GM23338 (cell line): ENCODE measurements around the gene HSPA1A. TPM values are rescaled to one million over a fixed set of nuclear protein-coding genes. Genes with fewer than 3 reads are reported as not detected.

ENCODE experiments used
- ATAC-seq: fragments of 200-7000 bp; cut with Tn5 transposase; 3 replicates; pipeline ENCODE4 v1.9.1; 2020
- DNase-seq: peaks from one replicate; pipeline ENCODE4 v3.0.0-alpha.2; 2015; ENCODE audit warnings: low spot score
- H2AFZ ChIP-seq: fragments of 200-600 bp; sonication (generic); 2 replicates; pipeline ENCODE4 v1.8.0; 2016; ENCODE audit warnings: antibody characterized with exemption, mild to moderate bottlenecking, moderate library complexity
- H3F3A ChIP-seq: fragments of 200-600 bp; sonication (generic); replicated peaks from 2 replicates; pipeline ENCODE4 v1.8.0; 2017; ENCODE audit warnings: antibody characterized with exemption, mixed run types, low read depth
- H3K27ac ChIP-seq: fragments of 200-600 bp; sonication (generic); 2 replicates; pipeline ENCODE4 v1.6.1; 2016; ENCODE audit warnings: low read depth
- H3K27me3 ChIP-seq: fragments of 200-600 bp; sonication (generic); 2 replicates; pipeline ENCODE4 v1.8.0; 2016; ENCODE audit warnings: mild to moderate bottlenecking, mixed run types, moderate library complexity; ENCODE audit not compliant: insufficient read depth
- H3K36me3 ChIP-seq: fragments of 200-600 bp; sonication (generic); 2 replicates; pipeline ENCODE4 v1.8.0; 2016; ENCODE audit warnings: mild to moderate bottlenecking; ENCODE audit not compliant: insufficient read depth
- H3K4me1 ChIP-seq: fragments of 200-600 bp; sonication (generic); 2 replicates; pipeline ENCODE4 v1.8.0; 2016; ENCODE audit warnings: mild to moderate bottlenecking, moderate library complexity; ENCODE audit not compliant: insufficient read depth
- H3K4me2 ChIP-seq: fragments of 200-600 bp; sonication (generic); 2 replicates; pipeline ENCODE4 v1.7.1; 2017; ENCODE audit warnings: mixed run types
- H3K4me3 ChIP-seq: fragments of 200-600 bp; sonication (generic); 2 replicates; pipeline ENCODE4 v1.6.1; 2016; ENCODE audit warnings: mixed run types
- H3K79me2 ChIP-seq: fragments of 200-600 bp; sonication (generic); replicated peaks from 2 replicates; pipeline ENCODE4 v1.8.0; 2017; ENCODE audit warnings: mild to moderate bottlenecking; ENCODE audit not compliant: insufficient read depth
- H3K9me2 ChIP-seq: fragments of 200-600 bp; sonication (generic); 2 replicates; pipeline ENCODE4 v1.8.0; 2017; ENCODE audit not compliant: insufficient read depth
- H4K20me1 ChIP-seq: fragments of 200-600 bp; sonication (generic); replicated peaks from 2 replicates; pipeline ENCODE4 v1.8.0; 2017; ENCODE audit warnings: mild to moderate bottlenecking; ENCODE audit not compliant: insufficient read depth
- H3K27ac Mint-ChIP-seq: 2 replicates; pipeline ENCODE4 v1.8.0; 2020; ENCODE audit warnings: inconsistent platforms, mild to moderate bottlenecking, moderate library complexity, mixed read lengths
- H3K27me3 Mint-ChIP-seq: 3 replicates; pipeline ENCODE4 v1.8.0; 2022; ENCODE audit warnings: low read depth, mild to moderate bottlenecking, moderate library complexity, mixed read lengths, inconsistent platforms; ENCODE audit not compliant: insufficient read depth, poor library complexity
- H3K36me3 Mint-ChIP-seq: 3 replicates; pipeline ENCODE4 v1.8.0; 2021; ENCODE audit warnings: low read depth, mild to moderate bottlenecking, inconsistent platforms, moderate library complexity, mixed read lengths
- H3K4me1 Mint-ChIP-seq: 3 replicates; pipeline ENCODE4 v1.8.0; 2020; ENCODE audit warnings: mild to moderate bottlenecking, inconsistent platforms, mixed read lengths
- H3K4me3 Mint-ChIP-seq: 3 replicates; pipeline ENCODE4 v1.8.0; 2021; ENCODE audit warnings: moderate library complexity, mild to moderate bottlenecking, inconsistent platforms, mixed read lengths
- H3K9me3 Mint-ChIP-seq: 3 replicates; pipeline ENCODE4 v1.8.0; 2020; ENCODE audit warnings: moderate library complexity, mild to moderate bottlenecking, inconsistent platforms, mixed read lengths
- CREB1 ChIP-seq: fragments of 250-450 bp; sonication (Bioruptor Pico); IDR thresholded peaks from 2 replicates; pipeline ENCODE4 v1.5.0; 2020; ENCODE audit warnings: low read depth, mild to moderate bottlenecking, moderate library complexity
- EZH2phosphoT487 ChIP-seq: fragments of 200-600 bp; sonication (generic); IDR thresholded peaks from one replicate; pipeline ENCODE4 v1.8.1; 2018; ENCODE audit warnings: antibody characterized with exemption; ENCODE audit not compliant: unreplicated experiment
- NANOG ChIP-seq: IDR thresholded peaks from 2 replicates; pipeline ENCODE4 v1.6.1; 2016; ENCODE audit warnings: antibody characterized with exemption, borderline replicate concordance
- ZNF114 ChIP-seq: fragments of 250-450 bp; sonication (Bioruptor Pico); IDR thresholded peaks from 2 replicates; pipeline ENCODE4 v1.5.0; 2020; ENCODE audit warnings: mild to moderate bottlenecking, moderate library complexity
- ZNF462 ChIP-seq: fragments of 250-450 bp; sonication (Bioruptor Pico); IDR thresholded peaks from 2 replicates; pipeline ENCODE4 v1.5.0; 2020; ENCODE audit warnings: mild to moderate bottlenecking, moderate library complexity
- polyA plus RNA-seq: library from polyadenylated mRNA; unstranded; fragments of >200 nt; fragmentation: Nextera tagmentation; extraction: Ambion mirVana; gene quantifications from 2 replicates; pipeline ENCODE4 v1.2.1, GENCODE V29; 2016
- total RNA-seq: library from RNA; depleted of rRNA; stranded (reverse); fragments of >200 nt; shearing (Covaris generic); gene quantifications from 2 replicates; pipeline ENCODE4 v1.2.3, GENCODE V29; 2014

Gene HSPA1A
- total and polyA plus RNA-seq, 2 experiments from 2014 or later, result 36.1 to 57.1 TPM

- no peak for TF ChIP-seq ZNF462 (CRISPR knock-in tag)
- TF ChIP-seq EZH2phosphoT487, result no peak
- TF ChIP-seq NANOG, result no peak
Measured at GRCh38 chr6:31775633-31776484, 39.5 kb upstream of the HSPA1A start (continued).

GRCh38 chr6:31776485-31776988 is 38.8 kb upstream of the HSPA1A start:
- no peaks in the 10 kb centered on the region for H3K9me3 Mint-ChIP-seq
- Histone ChIP-seq H3F3A (peaks cover 4% of the 10 kb centered on the region; the same call in 1 of the 2 replicates), H2AFZ (no peak overlapping the region), H3K9me2 (no peaks in the 10 kb centered on the region), H3K27ac (0 out of 2 replicates have a peak overlapping the region, but pooled peaks have one; percentile 72), H4K20me1 (no peaks in the 10 kb centered on the region; the same call in 1 of the 2 replicates), H3K4me1 (no peaks in the 10 kb centered on the region), H3K4me3 (no peak overlapping the region), H3K36me3 (no peaks in the 10 kb centered on the region), H3K27me3 (no peaks in the 10 kb centered on the region), H3K79me2 (no peaks in the 10 kb centered on the region), H3K4me2 (0 out of 2 replicates have a peak overlapping the region, but pooled peaks have one; percentile 20)
- ATAC-seq (peak; percentile 14), DNase-seq (peak; percentile 28)
- H3K4me3 Mint-ChIP-seq, result no peak overlapping the region
- H3K27me3 Mint-ChIP-seq, result peaks cover 24% of the 10 kb centered on the region
- no peaks in the 10 kb centered on the region for H3K4me1 Mint-ChIP-seq
- 0 out of 2 replicates have a peak overlapping the region, but pooled peaks have one; percentile 45 for H3K27ac Mint-ChIP-seq
- peaks cover 23% of the 10 kb centered on the region for H3K36me3 Mint-ChIP-seq
- TF ChIP-seq ZNF462 (CRISPR knock-in tag) (no peak), CREB1 (no peak), ZNF114 (CRISPR knock-in tag) (no peak)
